Measurements from ENCODE around the gene MYO7A. TPM values are rescaled to one million over a fixed set of nuclear protein-coding genes. Genes with fewer than 3 reads are reported as not detected.

MYO7A gene
- total RNA-seq, 1 donor from 2014 or later, result 11.6 TPM

GRCh38 chr11:77155082-77155475 is 27.0 kb downstream of the MYO7A start:
- Mint-ChIP-seq H3K4me1 (ENCODE audit: low read depth, unreplicated experiment) (peaks cover 13% of the 10 kb centered on the region), H3K36me3 (ENCODE audit: unreplicated experiment) (peaks cover 5% of the 10 kb centered on the region), H3K27me3 (ENCODE audit: unreplicated experiment) (peaks cover 13% of the 10 kb centered on the region), H3K4me3 (ENCODE audit: unreplicated experiment) (no peak overlapping the region), H3K27ac (ENCODE audit: unreplicated experiment) (no peak overlapping the region), H3K9me3 (ENCODE audit: unreplicated experiment) (peaks cover 15% of the 10 kb centered on the region)
- no peak for DNase-seq
- TF ChIP-seq CTCF (IDR thresholded peaks at IDR 0.05; ENCODE audit: partially characterized antibody, unreplicated experiment), result no peak

GRCh38 chr11:77155556-77156130 is 27.6 kb downstream of the MYO7A start:
- peaks cover 13% of the 10 kb centered on the region for H3K27me3 Mint-ChIP-seq (ENCODE audit: unreplicated experiment)
- H3K4me3 Mint-ChIP-seq (ENCODE audit: unreplicated experiment), result no peak overlapping the region
- TF ChIP-seq CTCF (IDR thresholded peaks at IDR 0.05; ENCODE audit: partially characterized antibody, unreplicated experiment), result no peak
- no peak for DNase-seq
- peaks cover 5% of the 10 kb centered on the region for H3K36me3 Mint-ChIP-seq (ENCODE audit: unreplicated experiment)
- peaks cover 15% of the 10 kb centered on the region for H3K9me3 Mint-ChIP-seq (ENCODE audit: unreplicated experiment)
- H3K27ac Mint-ChIP-seq (ENCODE audit: unreplicated experiment), result no peak overlapping the region
- peaks cover 13% of the 10 kb centered on the region for H3K4me1 Mint-ChIP-seq (ENCODE audit: low read depth, unreplicated experiment)

GRCh38 chr11:77156396-77157195 is 28.6 kb downstream of the MYO7A start:
- Mint-ChIP-seq H3K36me3 (ENCODE audit: unreplicated experiment) (peaks cover 5% of the 10 kb centered on the region), H3K4me3 (ENCODE audit: unreplicated experiment) (no peak overlapping the region), H3K4me1 (ENCODE audit: low read depth, unreplicated experiment) (peaks cover 11% of the 10 kb centered on the region), H3K27me3 (ENCODE audit: unreplicated experiment) (peaks cover 13% of the 10 kb centered on the region), H3K9me3 (ENCODE audit: unreplicated experiment) (peaks cover 15% of the 10 kb centered on the region), H3K27ac (ENCODE audit: unreplicated experiment) (no peak overlapping the region)
- no peak for DNase-seq
- TF ChIP-seq CTCF (IDR thresholded peaks at IDR 0.05; ENCODE audit: partially characterized antibody, unreplicated experiment), result no peak

- peaks cover 12% of the 10 kb centered on the region for H3K9me3 Mint-ChIP-seq (ENCODE audit: unreplicated experiment)
- H3K27ac Mint-ChIP-seq (ENCODE audit: unreplicated experiment), result no peak overlapping the region
- H3K36me3 Mint-ChIP-seq (ENCODE audit: unreplicated experiment), result no peaks in the 10 kb centered on the region
- no peak overlapping the region for H3K4me3 Mint-ChIP-seq (ENCODE audit: unreplicated experiment)
- no peak for DNase-seq
- no peaks in the 10 kb centered on the region for H3K4me1 Mint-ChIP-seq (ENCODE audit: low read depth, unreplicated experiment)
- peaks cover 9% of the 10 kb centered on the region for H3K27me3 Mint-ChIP-seq (ENCODE audit: unreplicated experiment)
- TF ChIP-seq CTCF (IDR thresholded peaks at IDR 0.05; ENCODE audit: partially characterized antibody, unreplicated experiment), result no peak
Measured at GRCh38 chr11:77158041-77158695, 30.1 kb downstream of the MYO7A start.

Measured in glutamatergic neuron (in vitro differentiated cells).